Lower leg skin (tissue), 4 donors: ENCODE data around the gene HOXB13. TPM values are rescaled to one million over a fixed set of nuclear protein-coding genes. Genes with fewer than 3 reads are reported as not detected.

Experiments
- DNase-seq, 2 donors: peaks; one replicate each; pipeline ENCODE4 v3.0.0-alpha.2; 2019; ENCODE audit warnings: low spot score in 2 of 2
- H3K4me3 ChIP-seq: fragments of 200-600 bp; sonication (generic); 2 replicates; pipeline ENCODE4 v1.5.1; 2017; ENCODE audit warnings: mild to moderate bottlenecking, low read depth; ENCODE audit not compliant: poor library complexity, severe bottlenecking
- CTCF ChIP-seq, 3 donors: fragments of 450-650 bp; IDR thresholded peaks; one replicate each; pipeline ENCODE4 v1.5.1; 2016; ENCODE audit warnings: antibody characterized with exemption in 3 of 3, mild to moderate bottlenecking in 3 of 3, moderate library complexity in 2 of 3
- POLR2A ChIP-seq, 2 donors: fragments of 450-650 bp; IDR thresholded peaks; one replicate each; pipeline ENCODE4 v1.6.1; 2016 to 2017; ENCODE audit warnings: antibody characterized with exemption in 2 of 2, mild to moderate bottlenecking in 1 of 2, moderate library complexity in 1 of 2
- WGBS, 2 donors: methylation state at CpG; one replicate each; pipeline ENCODE4 v1.1.5; 2018; 5-methylcytosine and 5-hydroxymethylcytosine counted together
- intact Hi-C: fragments of 100-400 bp; cut with DNase I; formaldehyde crosslinking; loops from one replicate; pipeline ENCODE4 v1.15.0; 2023; ENCODE audit warnings: low total_unique reads
- total RNA-seq, 4 donors: library from RNA; depleted of rRNA; stranded (reverse); fragments of >200 nt; gene quantifications; one replicate each; pipeline ENCODE4 v1.1.0, GENCODE V29; 2016

The HOXB13 gene
- total RNA-seq, 4 donors from 2014 or later: 0.07 to 0.84 (median 0.08) TPM; not detected in 1

DNA sequence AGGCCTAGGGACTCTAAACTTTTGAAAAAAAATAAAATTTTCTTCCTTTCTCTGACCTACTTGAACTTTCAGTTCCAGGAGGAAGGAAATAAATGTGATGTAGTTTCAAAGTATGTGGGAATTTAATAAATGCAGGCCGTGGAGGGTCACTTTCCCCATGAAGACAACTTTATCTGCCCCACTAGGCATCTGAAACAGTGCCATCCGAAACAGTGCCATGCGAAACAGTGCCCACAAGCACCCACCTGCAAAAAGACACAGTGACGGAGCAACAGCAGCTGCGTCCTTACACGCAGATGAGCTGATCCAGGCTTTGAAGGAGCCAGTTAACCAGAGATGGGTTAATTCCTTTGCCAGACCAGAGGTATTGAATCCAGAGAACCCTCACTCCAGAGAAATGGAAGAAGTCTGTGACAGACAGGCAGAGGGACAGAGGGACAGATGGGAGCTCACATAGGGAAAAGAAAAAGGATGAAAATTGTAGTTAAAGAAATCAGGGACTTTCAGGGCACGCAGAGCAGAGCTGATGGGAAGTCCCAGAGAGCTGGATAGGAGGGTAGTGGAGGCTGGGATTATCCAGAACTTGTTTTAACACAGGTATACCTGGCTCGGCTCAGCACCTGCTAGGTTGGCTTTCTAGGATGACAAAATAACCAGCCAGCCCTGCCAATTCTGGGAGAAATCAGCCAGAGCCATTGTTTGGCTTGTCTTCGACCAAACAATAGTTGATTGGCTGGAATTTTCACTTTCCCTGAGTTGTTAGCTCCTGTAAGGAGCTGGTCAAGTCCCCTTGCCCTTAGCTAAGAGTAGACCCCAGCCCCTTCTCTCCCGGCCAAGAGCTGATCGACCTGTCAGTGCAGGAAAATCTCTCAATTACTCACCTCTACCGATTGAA is 17.1 kb upstream of the HOXB13 start:
- intact Hi-C loops: no loop called here
- no peak for DNase-seq
- WGBS, 2 donors: 25 to 34% methylated on average over 12 of the region's 12 CpGs
- TF ChIP-seq POLR2A (IDR thresholded peaks at IDR 0.05) (no peak), CTCF (IDR thresholded peaks at IDR 0.05) (no peak)
- H3K4me3 ChIP-seq: no peak overlapping the region

- TF ChIP-seq POLR2A (IDR thresholded peaks at IDR 0.05) (no peak), CTCF (IDR thresholded peaks at IDR 0.05) (no peak)
- intact Hi-C loops: no loop called here
- DNase-seq: no peak
- H3K4me3 ChIP-seq: no peak overlapping the region
Observed at GRCh38 chr17:48740537-48740936, 12.0 kb upstream of the HOXB13 start.

DNA sequence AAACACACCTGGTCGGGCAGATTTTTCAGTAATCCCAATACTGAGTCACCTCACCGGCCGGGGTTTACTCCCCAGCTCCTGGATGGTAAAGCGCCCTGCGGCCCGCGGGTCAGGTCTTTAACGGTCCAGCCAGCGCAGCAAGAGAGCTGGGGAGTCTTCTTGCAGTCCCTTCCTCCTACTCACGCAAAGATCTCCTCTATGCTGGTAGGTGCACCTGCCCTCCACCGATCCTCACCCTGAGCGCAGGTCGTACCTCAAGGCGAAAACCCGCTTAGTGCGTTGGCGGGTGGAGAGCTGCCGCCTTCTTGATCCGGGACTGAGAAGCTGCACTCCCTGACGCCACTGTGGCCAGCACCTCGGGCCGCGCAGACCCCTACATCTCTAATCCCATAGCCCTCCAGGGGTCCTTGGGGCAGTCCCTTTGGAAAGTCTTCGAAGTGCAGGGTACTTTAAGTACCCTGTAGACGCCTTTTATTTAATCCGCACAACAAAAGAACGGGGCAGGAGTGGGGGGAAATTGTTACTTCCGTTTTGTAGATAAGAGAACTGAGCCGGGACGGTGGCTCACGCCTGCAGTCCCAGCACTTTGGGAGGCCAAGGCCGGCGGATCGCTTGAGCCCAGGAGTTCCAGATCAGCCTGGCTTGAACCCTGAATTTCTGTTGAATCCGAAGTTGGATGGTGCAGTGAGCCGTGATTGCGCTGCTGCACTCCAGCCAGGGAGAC is 10.4 kb upstream of the HOXB13 start:
- 5 to 8% methylated on average over 34 to 37 of the region's 37 CpGs for WGBS, 2 donors
- DNase-seq: no peak
- H3K4me3 ChIP-seq: no peak overlapping the region
- intact Hi-C loops: no loop called here
- TF ChIP-seq CTCF (IDR thresholded peaks at IDR 0.05) (no peak), POLR2A (IDR thresholded peaks at IDR 0.05) (no peak)

- no peak overlapping the region for H3K4me3 ChIP-seq
- intact Hi-C loops: no loop called here
- TF ChIP-seq CTCF (IDR thresholded peaks at IDR 0.05): no peak
- no peak for TF ChIP-seq POLR2A (IDR thresholded peaks at IDR 0.05)
- 8 to 14% methylated on average over 10 to 11 of the region's 11 CpGs for WGBS, 2 donors
- no peak for DNase-seq
Observed at GRCh38 chr17:48738424-48738802, 9.9 kb upstream of the HOXB13 start.

DNA sequence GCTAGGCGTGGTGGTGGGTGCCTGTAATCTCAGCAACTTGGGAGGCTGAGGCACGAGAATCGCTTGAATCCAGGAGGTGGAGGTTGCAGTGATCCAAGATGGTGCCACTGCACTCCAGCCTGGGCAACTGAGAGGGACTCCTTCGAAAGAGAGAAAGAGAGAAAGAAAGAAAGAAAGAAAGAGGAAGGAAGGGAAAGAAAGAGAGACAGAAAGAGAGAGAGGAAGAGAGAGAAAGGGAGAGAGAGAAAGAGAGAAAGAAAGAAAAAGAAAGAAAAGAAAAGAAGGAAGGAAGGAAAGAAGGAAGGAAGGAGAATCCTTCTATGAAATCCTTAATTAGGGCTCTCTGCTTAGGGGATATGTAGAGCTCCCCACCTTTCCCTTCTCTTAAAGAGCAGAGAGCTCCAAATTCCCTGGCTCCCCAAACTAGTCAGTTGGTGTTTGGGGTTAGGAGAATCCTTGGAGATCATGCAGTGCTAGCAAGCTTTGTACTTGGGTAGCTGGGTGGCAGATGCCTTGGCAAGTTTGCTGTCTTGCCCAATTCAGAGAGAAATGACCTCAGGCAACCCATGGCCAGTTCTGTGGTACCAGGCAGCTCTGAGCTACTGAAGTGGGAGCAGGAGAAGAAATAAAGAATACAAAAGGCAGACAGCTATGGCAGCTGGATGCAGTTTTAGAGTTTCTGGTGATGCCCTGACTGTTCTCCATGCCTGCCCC is 8.9 kb upstream of the HOXB13 start:
- 54 to 64% methylated on average over 4 of the region's 4 CpGs for WGBS, 2 donors
- no peak for DNase-seq
- intact Hi-C loops: no loop called here
- TF ChIP-seq POLR2A (IDR thresholded peaks at IDR 0.05) (no peak), CTCF (IDR thresholded peaks at IDR 0.05) (no peak)
- no peak overlapping the region for H3K4me3 ChIP-seq
